ENCODE data around the gene KLHL30.

KLHL30 gene

GRCh38 chr2:238161291-238162051 lies 23.0 kb downstream of the KLHL30 start:
- Mint-ChIP-seq H3K36me3 (no peaks in the 10 kb centered on the region), H3K27ac (no peak overlapping the region), H3K9me3 (no peaks in the 10 kb centered on the region), H3K4me3 (no peak overlapping the region), H3K4me1 (peaks cover 15% of the 10 kb centered on the region), H3K27me3 (peaks cover 12% of the 10 kb centered on the region)
- DNase-seq (ENCODE audit: low spot score in 2 of 2) (no peak), ATAC-seq (ENCODE audit: low read depth) (no peak)

GRCh38 chr2:238162251-238162845 lies 23.9 kb downstream of the KLHL30 start:
- no peaks in the 10 kb centered on the region for H3K9me3 Mint-ChIP-seq
- ATAC-seq (ENCODE audit: low read depth), result no peak
- H3K36me3 Mint-ChIP-seq, result no peaks in the 10 kb centered on the region
- no peak for DNase-seq (ENCODE audit: low spot score in 2 of 2)
- no peak overlapping the region for H3K4me3 Mint-ChIP-seq
- H3K4me1 Mint-ChIP-seq, result peaks cover 15% of the 10 kb centered on the region
- no peak overlapping the region for H3K27ac Mint-ChIP-seq
- peaks cover 12% of the 10 kb centered on the region for H3K27me3 Mint-ChIP-seq

- peaks cover 15% of the 10 kb centered on the region for H3K4me1 Mint-ChIP-seq
- no peak overlapping the region for H3K27ac Mint-ChIP-seq
- DNase-seq (ENCODE audit: low spot score in 2 of 2), result no peak
- no peak for ATAC-seq (ENCODE audit: low read depth)
- no peak overlapping the region for H3K4me3 Mint-ChIP-seq
- H3K9me3 Mint-ChIP-seq, result no peaks in the 10 kb centered on the region
- H3K27me3 Mint-ChIP-seq, result peaks cover 12% of the 10 kb centered on the region
- H3K36me3 Mint-ChIP-seq, result peaks cover 2% of the 10 kb centered on the region
Measured at GRCh38 chr2:238162846-238163441, 24.5 kb downstream of the KLHL30 start.

- no peak for ATAC-seq (ENCODE audit: low read depth)
- Mint-ChIP-seq H3K4me1 (peaks cover 15% of the 10 kb centered on the region), H3K27me3 (peaks cover 12% of the 10 kb centered on the region), H3K36me3 (peaks cover 2% of the 10 kb centered on the region), H3K27ac (no peak overlapping the region), H3K4me3 (no peak overlapping the region), H3K9me3 (no peaks in the 10 kb centered on the region)
- no peak for DNase-seq (ENCODE audit: low spot score in 2 of 2)
Measured at GRCh38 chr2:238163481-238164198, 25.2 kb downstream of the KLHL30 start.

- Mint-ChIP-seq H3K4me3 (no peak overlapping the region), H3K27ac (no peak overlapping the region), H3K4me1 (peaks cover 10% of the 10 kb centered on the region), H3K27me3 (peaks cover 8% of the 10 kb centered on the region), H3K36me3 (peaks cover 5% of the 10 kb centered on the region), H3K9me3 (no peaks in the 10 kb centered on the region)
- DNase-seq (ENCODE audit: low spot score in 2 of 2) (no peak), ATAC-seq (ENCODE audit: low read depth) (no peak)
Measured at GRCh38 chr2:238164906-238165287, 26.4 kb downstream of the KLHL30 start.

GRCh38 chr2:238165288-238165921 lies 26.9 kb downstream of the KLHL30 start:
- Mint-ChIP-seq H3K27ac (no peak overlapping the region), H3K4me3 (no peak overlapping the region), H3K9me3 (no peaks in the 10 kb centered on the region), H3K27me3 (peaks cover 8% of the 10 kb centered on the region), H3K4me1 (peaks cover 7% of the 10 kb centered on the region), H3K36me3 (peaks cover 9% of the 10 kb centered on the region)
- ATAC-seq (ENCODE audit: low read depth), result no peak
- no peak for DNase-seq (ENCODE audit: low spot score in 2 of 2)

- Mint-ChIP-seq H3K4me3 (no peak overlapping the region), H3K4me1 (peaks cover 3% of the 10 kb centered on the region), H3K36me3 (peaks cover 13% of the 10 kb centered on the region), H3K9me3 (no peaks in the 10 kb centered on the region), H3K27ac (no peak overlapping the region), H3K27me3 (peaks cover 7% of the 10 kb centered on the region)
- DNase-seq (ENCODE audit: low spot score in 2 of 2) (no peak), ATAC-seq (ENCODE audit: low read depth) (no peak)
Measured at GRCh38 chr2:238166391-238167343, 28.2 kb downstream of the KLHL30 start.

- peaks cover 3% of the 10 kb centered on the region for H3K4me1 Mint-ChIP-seq
- H3K4me3 Mint-ChIP-seq, result no peak overlapping the region
- DNase-seq (ENCODE audit: low spot score in 2 of 2) (no peak), ATAC-seq (ENCODE audit: low read depth) (no peak)
- peaks cover 18% of the 10 kb centered on the region for H3K36me3 Mint-ChIP-seq
- H3K27me3 Mint-ChIP-seq, result peaks cover 7% of the 10 kb centered on the region
- no peaks in the 10 kb centered on the region for H3K9me3 Mint-ChIP-seq
- no peak overlapping the region for H3K27ac Mint-ChIP-seq
Measured at GRCh38 chr2:238167344-238167715, 28.9 kb downstream of the KLHL30 start.

GRCh38 chr2:238167761-238168160 lies 29.3 kb downstream of the KLHL30 start:
- peaks cover 7% of the 10 kb centered on the region for H3K27me3 Mint-ChIP-seq
- H3K4me3 Mint-ChIP-seq, result no peak overlapping the region
- H3K27ac Mint-ChIP-seq, result no peak overlapping the region
- H3K9me3 Mint-ChIP-seq, result no peaks in the 10 kb centered on the region
- DNase-seq (ENCODE audit: low spot score in 2 of 2) (no peak), ATAC-seq (ENCODE audit: low read depth) (no peak)
- H3K4me1 Mint-ChIP-seq, result peaks cover 3% of the 10 kb centered on the region
- H3K36me3 Mint-ChIP-seq, result peaks cover 20% of the 10 kb centered on the region

GRCh38 chr2:238168196-238169047 lies 30.0 kb downstream of the KLHL30 start:
- H3K27ac Mint-ChIP-seq, result no peak overlapping the region
- no peaks in the 10 kb centered on the region for H3K9me3 Mint-ChIP-seq
- H3K27me3 Mint-ChIP-seq, result peaks cover 7% of the 10 kb centered on the region
- peaks cover 27% of the 10 kb centered on the region for H3K36me3 Mint-ChIP-seq
- peaks cover 3% of the 10 kb centered on the region for H3K4me1 Mint-ChIP-seq
- no peak overlapping the region for H3K4me3 Mint-ChIP-seq
- DNase-seq (ENCODE audit: low spot score in 2 of 2) (no peak), ATAC-seq (ENCODE audit: low read depth) (no peak)

GRCh38 chr2:238169048-238169707 lies 30.7 kb downstream of the KLHL30 start:
- Mint-ChIP-seq H3K4me1 (peaks cover 3% of the 10 kb centered on the region), H3K27ac (no peak overlapping the region), H3K4me3 (no peak overlapping the region), H3K36me3 (peaks cover 32% of the 10 kb centered on the region), H3K9me3 (no peaks in the 10 kb centered on the region), H3K27me3 (peaks cover 7% of the 10 kb centered on the region)
- DNase-seq (ENCODE audit: low spot score in 2 of 2) (no peak), ATAC-seq (ENCODE audit: low read depth) (no peak)

GRCh38 chr2:238169708-238170251 lies 31.3 kb downstream of the KLHL30 start:
- no peaks in the 10 kb centered on the region for H3K9me3 Mint-ChIP-seq
- DNase-seq (ENCODE audit: low spot score in 2 of 2) (no peak), ATAC-seq (ENCODE audit: low read depth) (no peak)
- H3K36me3 Mint-ChIP-seq, result peaks cover 32% of the 10 kb centered on the region
- no peaks in the 10 kb centered on the region for H3K4me1 Mint-ChIP-seq
- no peak overlapping the region for H3K4me3 Mint-ChIP-seq
- H3K27me3 Mint-ChIP-seq, result peaks cover 6% of the 10 kb centered on the region
- no peak overlapping the region for H3K27ac Mint-ChIP-seq

Measured in memory B cell (primary cell).